Peyer's patch (tissue), 4 donors: ENCODE data around the gene INSC. TPM values are rescaled to one million over a fixed set of nuclear protein-coding genes. Genes with fewer than 3 reads are reported as not detected.

Experiments
- DNase-seq, 3 donors: peaks; one replicate each; pipeline ENCODE4 v3.0.0-alpha.2; 2017 to 2019
- H3K27ac ChIP-seq, 4 donors: fragments of 200-600 bp; sonication (generic); one replicate each; pipeline ENCODE4 v1.5.1; 2016 to 2019
- H3K27me3 ChIP-seq, 2 donors: fragments of 200-600 bp; sonication (generic); one replicate each; pipeline ENCODE4 v1.5.1; 2019
- H3K36me3 ChIP-seq, 3 donors: fragments of 200-600 bp; sonication (generic); one replicate each; pipeline ENCODE4 v1.5.1; 2016 to 2019
- H3K4me1 ChIP-seq, 4 donors: fragments of 200-600 bp; sonication (generic); one replicate each; pipeline ENCODE4 v1.5.1; 2016 to 2019
- H3K4me3 ChIP-seq, 4 donors: fragments of 200-600 bp; sonication (generic); 1 replicate in 3 of 4; 2 replicates in 1 of 4; pipeline ENCODE4 v1.5.1; 2016 to 2019; ENCODE audit warnings: mild to moderate bottlenecking in 1 of 4
- H3K9me3 ChIP-seq, 4 donors: fragments of 200-600 bp; sonication (generic); one replicate each; pipeline ENCODE4 v1.5.1; 2016 to 2019; ENCODE audit warnings: mild to moderate bottlenecking in 1 of 4
- CTCF ChIP-seq, 6 experiments: fragments of 450-650 bp in 4 of 6; fragments of 200-600 bp in 2 of 6; sonication (generic) in 1 of 6; IDR thresholded peaks; one replicate each; pipeline ENCODE4 v1.5.1; 2017 to 2019; ENCODE audit warnings: antibody characterized with exemption in 6 of 6, mild to moderate bottlenecking in 3 of 6, moderate library complexity in 1 of 6
- POLR2A ChIP-seq, 2 donors: fragments of 450-650 bp; IDR thresholded peaks; one replicate each; pipeline ENCODE4 v1.5.1; 2017; ENCODE audit warnings: antibody characterized with exemption in 2 of 2, mild to moderate bottlenecking in 2 of 2, moderate library complexity in 2 of 2
- total RNA-seq, 4 donors: library from RNA; depleted of rRNA; stranded (reverse); fragments of >200 nt; gene quantifications; one replicate each; pipeline ENCODE4 v1.1.0, GENCODE V29; 2016

Gene INSC
- total RNA-seq, 4 donors from 2014 or later = 3.0 to 28.1 (median 6.8) TPM

- Histone ChIP-seq H3K27me3 (no peaks in the 10 kb centered on the region), H3K4me1 (no peaks in the 10 kb centered on the region), H3K27ac (no peak overlapping the region), H3K4me3 (no peak overlapping the region), H3K9me3 (no peaks in the 10 kb centered on the region), H3K36me3 (no peaks in the 10 kb centered on the region)
- TF ChIP-seq CTCF (IDR thresholded peaks at IDR 0.05) = no peak
- no peak for TF ChIP-seq POLR2A (IDR thresholded peaks at IDR 0.05)
- DNase-seq = no peak
These were observed 62.8 kb downstream of the INSC start for GRCh38 chr11:15177491-15177890.

- TF ChIP-seq POLR2A (IDR thresholded peaks at IDR 0.05) (no peak), CTCF (IDR thresholded peaks at IDR 0.05) (no peak)
- Histone ChIP-seq H3K4me3 (no peak overlapping the region), H3K27ac (no peak overlapping the region), H3K4me1 (no peaks in the 10 kb centered on the region), H3K9me3 (no peaks in the 10 kb centered on the region), H3K36me3 (no peaks in the 10 kb centered on the region), H3K27me3 (no peaks in the 10 kb centered on the region)
- no peak for DNase-seq
These were observed 63.5 kb downstream of the INSC start for GRCh38 chr11:15178214-15178613.

- H3K9me3 ChIP-seq = no peaks in the 10 kb centered on the region
- DNase-seq = no peak
- H3K4me1 ChIP-seq = no peaks in the 10 kb centered on the region
- no peaks in the 10 kb centered on the region for H3K36me3 ChIP-seq
- H3K27me3 ChIP-seq = no peaks in the 10 kb centered on the region
- TF ChIP-seq CTCF (IDR thresholded peaks at IDR 0.05) = no peak
- TF ChIP-seq POLR2A (IDR thresholded peaks at IDR 0.05) = no peak
- H3K27ac ChIP-seq = no peak overlapping the region
- H3K4me3 ChIP-seq = no peak overlapping the region
These were observed 64.4 kb downstream of the INSC start for GRCh38 chr11:15179167-15179566.

GRCh38 chr11:15180212-15180792 is 65.6 kb downstream of the INSC start:
- no peak for TF ChIP-seq POLR2A (IDR thresholded peaks at IDR 0.05)
- no peak for TF ChIP-seq CTCF (IDR thresholded peaks at IDR 0.05)
- no peaks in the 10 kb centered on the region for H3K9me3 ChIP-seq

GRCh38 chr11:15182372-15182771 is 67.6 kb downstream of the INSC start:
- TF ChIP-seq CTCF (IDR thresholded peaks at IDR 0.05) (no peak), POLR2A (IDR thresholded peaks at IDR 0.05) (no peak)
- Histone ChIP-seq H3K27me3 (no peaks in the 10 kb centered on the region), H3K9me3 (no peaks in the 10 kb centered on the region), H3K36me3 (no peaks in the 10 kb centered on the region), H3K27ac (no peak overlapping the region), H3K4me1 (no peaks in the 10 kb centered on the region), H3K4me3 (no peak overlapping the region)
- DNase-seq = no peak

More at GRCh38 chr11:15180212-15180792, 65.6 kb downstream of the INSC start:
- Histone ChIP-seq H3K27me3 (no peaks in the 10 kb centered on the region), H3K36me3 (no peaks in the 10 kb centered on the region), H3K4me1 (no peaks in the 10 kb centered on the region), H3K27ac (no peak overlapping the region), H3K4me3 (no peak overlapping the region)
- no peak for DNase-seq

- Histone ChIP-seq H3K27ac (no peak overlapping the region), H3K9me3 (no peaks in the 10 kb centered on the region), H3K27me3 (no peaks in the 10 kb centered on the region), H3K4me3 (no peak overlapping the region), H3K36me3 (no peaks in the 10 kb centered on the region), H3K4me1 (no peaks in the 10 kb centered on the region)
- no peak for DNase-seq
- TF ChIP-seq POLR2A (IDR thresholded peaks at IDR 0.05) = no peak
These were observed 70.3 kb downstream of the INSC start for GRCh38 chr11:15185021-15185420.
